ENCODE data around the gene ZNF654. TPM values are rescaled to one million over a fixed set of nuclear protein-coding genes. Genes with fewer than 3 reads are reported as not detected.
A peak's percentile ranks its signal among the peaks of the same experiment; 100 is the strongest.

The ZNF654 gene
- total RNA-seq (14.6 and 14.8 TPM in 2 replicates), polyA plus RNA-seq (1.5 and 2.9 TPM in 2 replicates), polyA minus RNA-seq (6.3 and 9.5 TPM in 2 replicates), Bru-seq, nascent RNA (percentile 86 among the genes with signal in this experiment), BruChase-seq, experiment 1, labeled RNA remaining after a 6-hour chase (percentile 61 among the genes with signal in this experiment), BruChase-seq, experiment 2, labeled RNA remaining after a 2-hour chase (percentile 76 among the genes with signal in this experiment)
- polyA plus RNA-seq (2011; cell fraction: cytosol; rRNA removed): 2.1 and 2.8 TPM in 2 replicates
- 7.3 and 8.6 TPM in 2 replicates for polyA plus RNA-seq (2011; cell fraction: nucleus; rRNA removed)
- 5.0 and 7.6 TPM in 2 replicates for polyA plus RNA-seq (2012)
- 2.2 TPM for polyA minus RNA-seq (2011; cell fraction: cytosol; rRNA and poly(A)+ RNA removed)
- polyA minus RNA-seq (2011; cell fraction: nucleus; rRNA and poly(A)+ RNA removed): 19.5 and 23.2 TPM in 2 replicates
- long read RNA-seq, full-length matches to known transcripts: 10 of 33 reads
- long read RNA-seq, partial matches to known transcripts: 17 of 33 reads
- long read RNA-seq, other reads (novel, unspliced or antisense): 6 of 33 reads

GRCh38 chr3:88058581-88059379 is at the start of gene ZNF654, which contains the start of gene CGGBP1:
ZNF654 (plus strand) TSS chr3:88059255; CDS start chr3:88059320, 65 bp downstream.
CGGBP1 (minus strand) TSS chr3:88059005; CDS start chr3:88055976, 3,029 bp downstream.
- Histone ChIP-seq H3K27me3 (ENCODE audit: control insufficient read depth in 2 of 2, insufficient read depth in 2 of 2, low read length in 2 of 2) (no peaks in the 10 kb centered on the region), H3K4me3 (replicated peaks in 1 of 3; ENCODE audit: insufficient read depth in 1 of 3, low read depth in 1 of 3, low read length in 3 of 3) (peak within 1 kb of the TSS; percentile 77 to 99 (median 98)), H3K9ac (replicated peaks; ENCODE audit: extremely low read depth, insufficient read depth, low read length) (peak within 1 kb of the TSS; percentile 94), H3K79me2 (ENCODE audit: control insufficient read depth, insufficient read depth, low read length) (peaks cover 69% of the 10 kb centered on the region), H3K9me3 (replicated peaks; ENCODE audit: control insufficient read depth, insufficient read depth, low read length) (no peaks in the 10 kb centered on the region), H2AFZ (ENCODE audit: low read depth, low read length) (peak within 1 kb of the TSS; percentile 75), H3K36me3 (ENCODE audit: control insufficient read depth in 2 of 2, extremely low read depth in 1 of 2, insufficient read depth in 2 of 2, low read length in 2 of 2) (peaks cover 4 to 8% of the 10 kb centered on the region in 2 experiments), H3K9me1 (replicated peaks; ENCODE audit: control insufficient read depth, extremely low read depth, insufficient read depth, low read length) (no peaks in the 10 kb centered on the region), H3K4me1 (ENCODE audit: control insufficient read depth, extremely low read depth, insufficient read depth, low read length) (peaks cover 29% of the 10 kb centered on the region), H4K20me1 (replicated peaks; ENCODE audit: control insufficient read depth, extremely low read depth, insufficient read depth, low read length) (peaks cover 12% of the 10 kb centered on the region), H3K27ac (ENCODE audit: insufficient read depth, low read depth, low read length) (peak within 1 kb of the TSS; percentile 94), H3K4me2 (ENCODE audit: insufficient read depth, low read length) (peak within 1 kb of the TSS; percentile 96)
- TF ChIP-seq JUN (IDR thresholded peaks at IDR 0.05; ENCODE audit: borderline replicate concordance, insufficient read depth, insufficient read length, low read depth): no peak
- TF ChIP-seq EZH2 (IDR thresholded peaks at IDR 0.05; ENCODE audit: borderline replicate concordance, low read depth, low read length, severe bottlenecking): no peak
- TF ChIP-seq FOS (IDR thresholded peaks at IDR 0.05; ENCODE audit: borderline replicate concordance, insufficient read depth, low read length): no peak
- no peak for TF ChIP-seq MYC (IDR thresholded peaks at IDR 0.05; ENCODE audit: low read depth, low read length)
- TF ChIP-seq POLR2A (IDR thresholded peaks at IDR 0.05; ENCODE audit: low read depth, low read length): peak; percentile 79
- peak; percentile 47 for TF ChIP-seq POLR2AphosphoS5 (IDR thresholded peaks at IDR 0.05; ENCODE audit: insufficient read depth, low read depth, low read length)
- TF ChIP-seq GATA2 (IDR thresholded peaks at IDR 0.05; ENCODE audit: insufficient read depth, insufficient read length, low read depth, low read length): no peak
- TF ChIP-seq CTCF (IDR thresholded peaks at IDR 0.05; ENCODE audit: extremely low read depth in 1 of 2, insufficient read depth in 1 of 2, low read depth in 1 of 2, low read length in 2 of 2): no peak
- no peak for TF ChIP-seq MAX (IDR thresholded peaks at IDR 0.05; ENCODE audit: insufficient read depth, insufficient read length)
- ChIA-PET CTCF (interaction anchor here (0.9 to 5.4 kb wide), 5 partner anchors 15 to 56 kb away, joined by 3 to 30 read pairs (median 6); no protein-coding TSS in a partner anchor), POLR2A (interaction anchor here (0.8 to 1.9 kb wide), 4 partner anchors 8 to 91 kb away, joined by 3 to 10 read pairs (median 8); partner anchors contain the start of gene C3orf38)
- dilution Hi-C loops (cut with MboI; ENCODE audit: extremely low pct_ligation_motif_present, low sequenced_read_pairs) (no loop called here), intact Hi-C loops (cut with micrococcal nuclease) (loop anchor here (1.0 kb wide), 4 partner anchors 14 to 91 kb away; partner anchors contain the start of gene C3orf38)
- FAIRE-seq (peak; percentile 92), DNase-seq (ENCODE audit: low read depth, low spot score) (peak; percentile 99)
- no TSS peak for BruUV-seq (replicated peaks)

Measured in endothelial cell of umbilical vein (primary cell).